Prostate gland (tissue), 2 donors: ENCODE results near the gene KLF11. TPM values are rescaled to one million over a fixed set of nuclear protein-coding genes. Genes with fewer than 3 reads are reported as not detected.

ENCODE experiments used
- DNase-seq: peaks from one replicate; pipeline ENCODE4 v3.0.0-alpha.2; 2019; ENCODE audit warnings: low spot score
- H3K27ac ChIP-seq, 2 donors: fragments of 200-600 bp; sonication (generic); 2 replicates each; pipeline ENCODE4 v1.5.1; 2017 to 2019
- H3K27me3 ChIP-seq: fragments of 200-600 bp; sonication (generic); replicated peaks from 2 replicates; pipeline ENCODE4 v1.5.1; 2019; ENCODE audit not compliant: insufficient read depth
- H3K36me3 ChIP-seq, 2 donors: fragments of 200-600 bp; sonication (generic); 1 replicate in 1 of 2; 2 replicates in 1 of 2; pipeline versions ENCODE4 v1.5.1 to v1.8.1; 2017 to 2019
- H3K4me1 ChIP-seq: fragments of 200-600 bp; sonication (generic); replicated peaks from 2 replicates; pipeline ENCODE4 v1.5.1; 2019
- H3K4me3 ChIP-seq, 2 donors: fragments of 200-600 bp; sonication (generic); 2 replicates each; pipeline ENCODE4 v1.5.1; 2017 to 2019
- H3K9me3 ChIP-seq: fragments of 200-600 bp; sonication (generic); 2 replicates; pipeline ENCODE4 v1.5.1; 2017
- POLR2A ChIP-seq: fragments of 450-650 bp; IDR thresholded peaks from one replicate; pipeline ENCODE4 v1.6.1; 2016; ENCODE audit warnings: antibody characterized with exemption, mild to moderate bottlenecking
- POLR2AphosphoS5 ChIP-seq: sonication (generic); formaldehyde crosslinking; IDR thresholded peaks from one replicate; pipeline ENCODE4 v1.6.1; 2017; ENCODE audit warnings: antibody characterized with exemption
- WGBS: methylation state at CpG from one replicate; pipeline ENCODE4 v1.1.5; 2018; 5-methylcytosine and 5-hydroxymethylcytosine counted together
- intact Hi-C: fragments of 100-400 bp; cut with DNase I; formaldehyde crosslinking; loops from one replicate; pipeline ENCODE4 v1.14.2; 2022
- total RNA-seq, 2 donors: library from RNA; depleted of rRNA; stranded (reverse); fragments of >200 nt; gene quantifications; one replicate each; pipeline ENCODE4 v1.1.0, GENCODE V29; 2016
- TF ChIP-seq, protein P1 (sequence below), 4 experiments: fragments of 200-600 bp in 2 of 4; fragments of 450-650 bp in 2 of 4; sonication (generic) in 2 of 4; IDR thresholded peaks; 1 replicate in 3 of 4; 2 replicates in 1 of 4; pipeline ENCODE4 v1.5.1; 2016 to 2019; ENCODE audit warnings: antibody characterized with exemption in 4 of 4, mild to moderate bottlenecking in 2 of 4, moderate library complexity in 2 of 4

Gene KLF11
- total RNA-seq, 2 donors from 2014 or later, result 4.3 to 37.9 TPM

DNA sequence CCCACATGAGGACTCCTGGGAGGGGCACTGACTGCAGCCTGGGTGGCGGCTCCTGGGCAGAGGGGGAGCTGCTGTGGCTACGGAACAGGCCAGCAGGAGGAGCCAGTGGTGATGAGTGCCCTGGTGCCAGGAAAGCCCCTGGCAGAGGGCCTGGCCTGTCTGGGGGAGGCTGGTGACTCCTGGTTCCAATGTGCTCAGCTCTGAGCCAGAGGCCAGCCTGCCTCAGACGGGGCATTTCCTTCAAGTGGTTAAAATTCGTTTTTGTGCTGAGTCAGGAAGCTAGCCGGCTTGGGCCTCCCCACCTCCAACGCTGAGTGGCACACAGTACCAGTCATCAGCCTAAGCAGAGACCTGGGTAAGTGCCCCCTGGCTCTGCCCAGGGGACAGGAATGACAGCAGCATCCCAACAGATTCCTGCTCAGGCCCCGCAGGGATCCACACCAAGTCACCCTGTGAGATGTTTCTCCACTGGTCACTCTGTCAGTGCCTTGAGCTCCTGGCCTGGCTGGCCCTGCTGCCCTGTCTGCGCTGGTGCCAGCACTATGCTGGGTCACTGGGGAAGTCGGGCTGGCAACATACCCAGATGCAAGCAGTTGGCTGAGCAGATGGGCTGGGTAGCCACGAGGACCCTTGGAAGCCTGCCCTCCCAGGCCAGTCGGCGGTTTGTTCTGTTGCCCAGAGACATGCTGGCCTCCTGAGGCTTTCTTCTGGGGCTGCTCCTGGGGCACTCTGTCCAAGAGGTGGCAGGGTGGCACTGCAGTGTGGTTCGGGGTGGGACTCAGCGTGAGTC is 7.1 kb upstream of the KLF11 start:
- WGBS, result 37% methylated on average over 14 of the region's 14 CpGs
- Histone ChIP-seq H3K9me3 (no peaks in the 10 kb centered on the region), H3K36me3 (no peaks in the 10 kb centered on the region), H3K4me3 (no peak overlapping the region), H3K27ac (peak overlapping the region; percentile 14 to 19), H3K4me1 (no peaks in the 10 kb centered on the region), H3K27me3 (no peaks in the 10 kb centered on the region)
- DNase-seq, result no peak
- no peak for TF ChIP-seq POLR2AphosphoS5
- TF ChIP-seq, protein P1, sequence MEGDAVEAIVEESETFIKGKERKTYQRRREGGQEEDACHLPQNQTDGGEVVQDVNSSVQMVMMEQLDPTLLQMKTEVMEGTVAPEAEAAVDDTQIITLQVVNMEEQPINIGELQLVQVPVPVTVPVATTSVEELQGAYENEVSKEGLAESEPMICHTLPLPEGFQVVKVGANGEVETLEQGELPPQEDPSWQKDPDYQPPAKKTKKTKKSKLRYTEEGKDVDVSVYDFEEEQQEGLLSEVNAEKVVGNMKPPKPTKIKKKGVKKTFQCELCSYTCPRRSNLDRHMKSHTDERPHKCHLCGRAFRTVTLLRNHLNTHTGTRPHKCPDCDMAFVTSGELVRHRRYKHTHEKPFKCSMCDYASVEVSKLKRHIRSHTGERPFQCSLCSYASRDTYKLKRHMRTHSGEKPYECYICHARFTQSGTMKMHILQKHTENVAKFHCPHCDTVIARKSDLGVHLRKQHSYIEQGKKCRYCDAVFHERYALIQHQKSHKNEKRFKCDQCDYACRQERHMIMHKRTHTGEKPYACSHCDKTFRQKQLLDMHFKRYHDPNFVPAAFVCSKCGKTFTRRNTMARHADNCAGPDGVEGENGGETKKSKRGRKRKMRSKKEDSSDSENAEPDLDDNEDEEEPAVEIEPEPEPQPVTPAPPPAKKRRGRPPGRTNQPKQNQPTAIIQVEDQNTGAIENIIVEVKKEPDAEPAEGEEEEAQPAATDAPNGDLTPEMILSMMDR (IDR thresholded peaks at IDR 0.05), result peak in 2 of 4 experiments; percentile 13 to 58
- no peak for TF ChIP-seq POLR2A
- intact Hi-C loops, result no loop called here

- Histone ChIP-seq H3K27me3 (no peaks in the 10 kb centered on the region), H3K9me3 (no peaks in the 10 kb centered on the region), H3K4me1 (no peaks in the 10 kb centered on the region), H3K27ac (no peak overlapping the region), H3K36me3 (no peaks in the 10 kb centered on the region), H3K4me3 (no peak overlapping the region)
- WGBS, result 87% methylated on average over 10 of the region's 10 CpGs
- TF ChIP-seq, protein P1 (IDR thresholded peaks at IDR 0.05), result no peak
- TF ChIP-seq POLR2A, result no peak
- TF ChIP-seq POLR2AphosphoS5, result no peak
- intact Hi-C loops, result no loop called here
- no peak for DNase-seq
Observed at GRCh38 chr2:10038123-10038522, 5.2 kb upstream of the KLF11 start.

- Histone ChIP-seq H3K9me3 (no peaks in the 10 kb centered on the region), H3K27me3 (no peaks in the 10 kb centered on the region), H3K4me1 (no peaks in the 10 kb centered on the region), H3K36me3 (no peaks in the 10 kb centered on the region), H3K4me3 (no peak overlapping the region), H3K27ac (no peak overlapping the region)
- intact Hi-C loops, result no loop called here
- no peak for DNase-seq
- TF ChIP-seq POLR2A (no peak), POLR2AphosphoS5 (no peak)
- TF ChIP-seq, protein P1 (IDR thresholded peaks at IDR 0.05), result no peak
Observed at GRCh38 chr2:10038716-10039115, 4.6 kb upstream of the KLF11 start.

DNA sequence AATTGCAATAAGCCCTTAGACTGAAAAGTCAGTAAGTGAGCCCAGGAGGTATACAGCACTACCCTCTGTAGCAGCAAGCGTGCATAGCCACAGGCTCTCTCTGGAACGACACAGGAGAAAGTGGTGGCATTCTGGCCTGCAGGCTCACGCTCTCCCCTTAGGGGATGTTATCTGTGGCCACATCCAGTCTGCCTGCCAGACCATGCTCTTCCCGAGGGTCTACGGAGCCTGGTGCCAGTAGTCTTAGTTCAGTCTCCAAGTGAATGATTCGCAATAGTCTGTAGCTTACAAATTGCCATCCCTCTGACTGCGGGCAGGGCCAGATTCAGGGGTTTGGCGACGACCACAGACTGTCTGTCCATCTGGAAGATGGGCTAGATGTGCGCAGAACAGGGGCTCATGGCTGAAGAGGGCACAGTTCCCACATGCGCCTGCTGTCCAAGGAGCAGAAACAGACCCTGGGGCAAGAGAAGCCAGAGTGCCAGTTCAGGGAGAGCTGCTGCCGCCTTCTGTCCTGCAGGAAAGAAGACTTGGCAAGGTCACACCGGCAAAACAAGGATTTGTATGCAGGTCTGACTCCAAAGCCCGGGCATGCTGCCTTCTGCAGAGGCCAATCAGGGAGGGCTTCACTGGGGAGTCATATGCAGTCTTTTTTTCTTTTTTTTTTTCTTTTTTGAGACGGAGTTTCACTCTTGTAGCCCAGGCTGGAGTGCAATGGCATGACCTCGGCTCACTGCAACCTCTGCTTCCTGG is 3.5 kb upstream of the KLF11 start:
- H3K27me3 ChIP-seq, result no peaks in the 10 kb centered on the region
- intact Hi-C loops, result no loop called here
- no peak overlapping the region for H3K4me3 ChIP-seq
- no peaks in the 10 kb centered on the region for H3K9me3 ChIP-seq
- DNase-seq, result peak; percentile 65
- no peaks in the 10 kb centered on the region for H3K36me3 ChIP-seq
- no peak for TF ChIP-seq POLR2A
- TF ChIP-seq POLR2AphosphoS5, result peak; percentile 20
- TF ChIP-seq, protein P1 (IDR thresholded peaks at IDR 0.05), result peak in 1 of 4 experiments; percentile 28
- no peak overlapping the region for H3K27ac ChIP-seq
- H3K4me1 ChIP-seq, result no peaks in the 10 kb centered on the region
- 63% methylated on average over 16 of the region's 16 CpGs for WGBS
